Liver (tissue), 9 donors: ENCODE measurements around the gene PTPRN2. TPM values are rescaled to one million over a fixed set of nuclear protein-coding genes. Genes with fewer than 3 reads are reported as not detected.

Experiments
- DNase-seq: peaks from one replicate; pipeline ENCODE4 v3.0.0-alpha.2; 2017; ENCODE audit warnings: low spot score
- H3K27ac ChIP-seq, 2 donors: one replicate each; pipeline ENCODE4 v1.7.0; 2013; ENCODE audit warnings: inconsistent platforms in 2 of 2, low read length in 2 of 2, control low read depth in 1 of 2, low read depth in 1 of 2, mild to moderate bottlenecking in 1 of 2
- H3K27me3 ChIP-seq, 4 donors: one replicate each; pipeline versions ENCODE4 v1.6.1 to v1.7.0; 2013; ENCODE audit warnings: low read length in 3 of 4, inconsistent platforms in 1 of 4, mild to moderate bottlenecking in 1 of 4, moderate library complexity in 1 of 4; ENCODE audit not compliant: control insufficient read depth in 4 of 4, insufficient read depth in 4 of 4
- H3K36me3 ChIP-seq, 4 donors: one replicate each; pipeline versions ENCODE4 v1.6.1 to v1.7.0; 2013; ENCODE audit warnings: low read length in 3 of 4, mild to moderate bottlenecking in 3 of 4, low read depth in 1 of 4, moderate library complexity in 1 of 4; ENCODE audit not compliant: control insufficient read depth in 4 of 4, insufficient read depth in 3 of 4
- H3K4me1 ChIP-seq, 4 donors: one replicate each; pipeline versions ENCODE4 v1.6.1 to v1.7.0; 2013; ENCODE audit warnings: low read length in 3 of 4, mild to moderate bottlenecking in 3 of 4, moderate library complexity in 1 of 4; ENCODE audit not compliant: control insufficient read depth in 4 of 4, insufficient read depth in 4 of 4
- H3K4me3 ChIP-seq, 3 donors: one replicate each; pipeline versions ENCODE4 v1.6.1 to v1.7.0; 2013; ENCODE audit warnings: low read length in 3 of 3, control low read depth in 1 of 3, low read depth in 1 of 3, mild to moderate bottlenecking in 1 of 3
- H3K9ac ChIP-seq, 2 donors: one replicate each; pipeline ENCODE4 v1.7.0; 2013; ENCODE audit warnings: low read length in 2 of 2, mild to moderate bottlenecking in 2 of 2, moderate library complexity in 2 of 2, control low read depth in 1 of 2, low read depth in 1 of 2
- H3K9me3 ChIP-seq, 4 donors: one replicate each; pipeline versions ENCODE4 v1.6.1 to v1.7.0; 2013; ENCODE audit warnings: low read length in 3 of 4; ENCODE audit not compliant: control insufficient read depth in 4 of 4
- EGR1 ChIP-seq, 2 donors: IDR thresholded peaks; 2 replicates each; pipeline ENCODE4 v1.6.1; 2016 to 2018; ENCODE audit warnings: antibody characterized with exemption in 2 of 2, low read depth in 2 of 2
- FOXA1 ChIP-seq: IDR thresholded peaks from 2 replicates; pipeline ENCODE4 v1.6.1; 2016; ENCODE audit warnings: antibody characterized with exemption
- FOXA2 ChIP-seq: IDR thresholded peaks from 2 replicates; pipeline ENCODE4 v1.6.1; 2016; ENCODE audit warnings: antibody characterized with exemption
- JUND ChIP-seq, 2 donors: IDR thresholded peaks; 2 replicates each; pipeline ENCODE4 v1.6.1; 2016; ENCODE audit warnings: antibody characterized with exemption in 2 of 2
- REST ChIP-seq: IDR thresholded peaks from 2 replicates; pipeline ENCODE4 v1.6.1; 2016; ENCODE audit warnings: antibody characterized with exemption, mild to moderate bottlenecking
- SP1 ChIP-seq: IDR thresholded peaks from 2 replicates; pipeline ENCODE4 v1.6.1; 2018; ENCODE audit warnings: antibody characterized with exemption, mild to moderate bottlenecking
- TAF1 ChIP-seq: conservative IDR thresholded peaks from 2 replicates; pipeline ENCODE4 v1.6.1; 2016; ENCODE audit warnings: antibody characterized with exemption, mild to moderate bottlenecking
- YY1 ChIP-seq: IDR thresholded peaks from 2 replicates; pipeline ENCODE4 v1.6.1; 2016; ENCODE audit warnings: antibody characterized with exemption, mild to moderate bottlenecking
- ZBTB33 ChIP-seq: IDR thresholded peaks from 2 replicates; pipeline ENCODE4 v1.6.1; 2016; ENCODE audit warnings: antibody characterized with exemption
- WGBS: extraction: QIAGEN DNeasy Blood & Tissue Kit; methylation state at CpG from one replicate; pipeline ENCODE4 v1.1.7; 2013; 5-methylcytosine and 5-hydroxymethylcytosine counted together
- polyA plus RNA-seq, 2 donors: library from polyadenylated mRNA; stranded (reverse) in 1 of 2; unstranded in 1 of 2; fragments of 200-250 nt in 1 of 2; fragments of >200 nt in 1 of 2; fragmentation: Nextera tagmentation in 1 of 2; extraction: Ambion mirVana in 1 of 2; gene quantifications; one replicate each; pipeline versions ENCODE4 v1.2.1 to v1.2.3, GENCODE V29; 2013 to 2015
- total RNA-seq, 2 donors: library from RNA; depleted of rRNA; stranded (reverse); fragments of >200 nt; gene quantifications; one replicate each; pipeline ENCODE4 v1.2.3, GENCODE V29; 2014
- TF ChIP-seq, protein P1 (sequence below): IDR thresholded peaks from 2 replicates; pipeline ENCODE4 v1.6.1; 2016; ENCODE audit warnings: antibody characterized with exemption
- TF ChIP-seq, protein P2 (sequence below): fragments of 150-350 bp; IDR thresholded peaks from 2 replicates; pipeline ENCODE4 v1.5.1; 2017; ENCODE audit warnings: improper control_type of control experiment, low read depth, low read length; ENCODE audit not compliant: missing input control
- donor health status: healthy.
- donor health status: healthy.
- donor health status: healthy.
- donor health status: healthy.
- donor health status: healthy.

Gene PTPRN2
- total and polyA plus RNA-seq, 4 donors = 0.75 to 1.9 (median 1.1) TPM

- H3K4me3 ChIP-seq = no peak overlapping the region
- no peaks in the 10 kb centered on the region for H3K4me1 ChIP-seq
- no peak overlapping the region for H3K27ac ChIP-seq
- no peaks in the 10 kb centered on the region for H3K9me3 ChIP-seq
- no peak overlapping the region for H3K9ac ChIP-seq
- TF ChIP-seq, protein P1, sequence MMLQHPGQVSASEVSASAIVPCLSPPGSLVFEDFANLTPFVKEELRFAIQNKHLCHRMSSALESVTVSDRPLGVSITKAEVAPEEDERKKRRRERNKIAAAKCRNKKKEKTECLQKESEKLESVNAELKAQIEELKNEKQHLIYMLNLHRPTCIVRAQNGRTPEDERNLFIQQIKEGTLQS = no peak
- TF ChIP-seq YY1 = no peak
- no peak for TF ChIP-seq SP1
- no peaks in the 10 kb centered on the region for H3K36me3 ChIP-seq
- WGBS = 89% methylated on average over 10 of the region's 10 CpGs
- peaks cover 0 to 4% (median 0%) of the 10 kb centered on the region in 4 donors for H3K27me3 ChIP-seq
- no peak for DNase-seq
Measured at GRCh38 chr7:157607218-157607617, 980.4 kb downstream of the PTPRN2 start.

DNA sequence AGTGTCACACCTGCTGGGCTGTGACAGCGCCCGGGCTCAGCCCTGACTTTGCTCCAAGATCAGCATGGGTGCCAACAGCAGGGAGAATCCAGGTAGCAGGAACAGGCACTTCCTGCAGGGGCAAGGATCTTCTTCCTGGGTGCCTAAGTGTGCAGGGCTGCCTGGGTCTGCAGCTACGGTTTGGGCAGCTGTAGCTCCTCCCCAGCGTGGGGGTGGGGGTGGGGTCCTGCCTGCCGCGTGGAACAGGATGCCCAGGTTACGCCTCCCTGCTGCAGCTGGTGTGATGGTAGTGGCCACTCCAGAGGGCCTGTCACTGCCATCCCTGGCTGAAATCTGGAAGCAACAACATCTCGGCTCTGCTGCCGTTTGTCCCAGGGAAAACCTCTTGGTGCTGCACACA is 981.5 kb downstream of the PTPRN2 start:
- Histone ChIP-seq H3K9me3 (no peaks in the 10 kb centered on the region), H3K36me3 (no peaks in the 10 kb centered on the region), H3K4me3 (no peak overlapping the region), H3K9ac (no peak overlapping the region), H3K27ac (no peak overlapping the region), H3K4me1 (no peaks in the 10 kb centered on the region), H3K27me3 (peaks cover 0 to 4% (median 0%) of the 10 kb centered on the region in 4 donors)
- DNase-seq = no peak
- TF ChIP-seq JUND (IDR thresholded peaks at IDR 0.05) = no peak
- no peak for TF ChIP-seq FOXA2
- TF ChIP-seq YY1 = no peak
- TF ChIP-seq SP1 = no peak
- 67% methylated on average over 9 of the region's 9 CpGs for WGBS

DNA sequence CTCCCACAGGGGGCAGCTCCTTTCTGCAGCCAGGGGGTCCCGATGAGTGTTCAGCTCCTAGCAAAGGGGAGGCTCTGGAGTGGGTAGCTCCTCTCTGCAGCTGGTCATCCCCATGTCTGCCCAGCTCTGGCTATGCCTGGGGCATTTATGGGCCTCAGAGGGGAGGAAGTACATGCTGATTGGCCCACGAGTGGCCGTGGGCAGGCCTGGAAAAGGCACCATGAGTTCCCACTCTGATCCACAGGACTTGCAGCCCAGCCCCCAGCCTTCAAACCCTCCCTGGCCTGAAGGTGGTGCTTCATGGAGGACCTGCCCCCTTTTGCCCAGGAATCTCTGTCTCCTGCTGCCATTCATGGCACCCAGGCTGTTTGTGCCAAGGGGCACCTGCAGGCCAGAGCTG is 982.0 kb downstream of the PTPRN2 start:
- Histone ChIP-seq H3K9ac (no peak overlapping the region), H3K4me3 (no peak overlapping the region), H3K27me3 (peaks cover 0 to 4% (median 0%) of the 10 kb centered on the region in 4 donors), H3K9me3 (no peaks in the 10 kb centered on the region), H3K4me1 (no peaks in the 10 kb centered on the region), H3K36me3 (no peaks in the 10 kb centered on the region), H3K27ac (no peak overlapping the region)
- 89% methylated on average over 3 of the region's 3 CpGs for WGBS
- no peak for TF ChIP-seq TAF1
- no peak for TF ChIP-seq FOXA2
- no peak for TF ChIP-seq FOXA1
- TF ChIP-seq JUND (IDR thresholded peaks at IDR 0.05) = no peak
- TF ChIP-seq, protein P1 = no peak
- no peak for TF ChIP-seq ZBTB33
- TF ChIP-seq EGR1 (IDR thresholded peaks at IDR 0.05; ENCODE audit: low read depth in 2 of 2) = no peak
- TF ChIP-seq, protein P2, sequence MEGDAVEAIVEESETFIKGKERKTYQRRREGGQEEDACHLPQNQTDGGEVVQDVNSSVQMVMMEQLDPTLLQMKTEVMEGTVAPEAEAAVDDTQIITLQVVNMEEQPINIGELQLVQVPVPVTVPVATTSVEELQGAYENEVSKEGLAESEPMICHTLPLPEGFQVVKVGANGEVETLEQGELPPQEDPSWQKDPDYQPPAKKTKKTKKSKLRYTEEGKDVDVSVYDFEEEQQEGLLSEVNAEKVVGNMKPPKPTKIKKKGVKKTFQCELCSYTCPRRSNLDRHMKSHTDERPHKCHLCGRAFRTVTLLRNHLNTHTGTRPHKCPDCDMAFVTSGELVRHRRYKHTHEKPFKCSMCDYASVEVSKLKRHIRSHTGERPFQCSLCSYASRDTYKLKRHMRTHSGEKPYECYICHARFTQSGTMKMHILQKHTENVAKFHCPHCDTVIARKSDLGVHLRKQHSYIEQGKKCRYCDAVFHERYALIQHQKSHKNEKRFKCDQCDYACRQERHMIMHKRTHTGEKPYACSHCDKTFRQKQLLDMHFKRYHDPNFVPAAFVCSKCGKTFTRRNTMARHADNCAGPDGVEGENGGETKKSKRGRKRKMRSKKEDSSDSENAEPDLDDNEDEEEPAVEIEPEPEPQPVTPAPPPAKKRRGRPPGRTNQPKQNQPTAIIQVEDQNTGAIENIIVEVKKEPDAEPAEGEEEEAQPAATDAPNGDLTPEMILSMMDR = no peak
- no peak for TF ChIP-seq REST
- DNase-seq = no peak
